SH-SY5Y (cell line): Measurements from ENCODE around the gene TRPM2.

ENCODE experiments used
- GATA2 ChIP-seq: IDR thresholded peaks from 2 replicates; pipeline ENCODE4 v1.6.1; 2011; ENCODE audit warnings: mild to moderate bottlenecking, low read depth, low read length
- GATA3 ChIP-seq: IDR thresholded peaks from 2 replicates; pipeline ENCODE4 v1.6.1; 2011; ENCODE audit warnings: low read depth, mild to moderate bottlenecking, low read length, moderate library complexity

GRCh38 chr21:44360159-44360558, 6.7 kb downstream of the TRPM2 start:
- TF ChIP-seq GATA2, result no peak
- no peak for TF ChIP-seq GATA3
